RWPE2 (cell line): ENCODE results near the gene CHRNA10.
"Not testable (repeated sequence)": the region's sequence is repeated elsewhere in the genome, so short reads cannot be mapped to it uniquely, and the experiment has no call there.

Experiments used
- ATAC-seq: fragments of 200-7000 bp; cut with Tn5 transposase; 3 replicates; pipeline ENCODE4 v1.9.1; 2021; ENCODE audit warnings: low read depth
- DNase-seq: peaks from one replicate; pipeline ENCODE4 v3.0.0-alpha.2; 2020; ENCODE audit warnings: low spot score
- H3K27ac ChIP-seq: fragments of 450-650 bp; 2 replicates; pipeline ENCODE4 v1.5.1; 2017; ENCODE audit warnings: mild to moderate bottlenecking; ENCODE audit not compliant: poor library complexity, severe bottlenecking
- H3K27me3 ChIP-seq: fragments of 250-450 bp; sonication (Bioruptor Pico); 2 replicates; pipeline ENCODE4 v1.5.1; 2021; ENCODE audit warnings: mild to moderate bottlenecking, moderate library complexity; ENCODE audit not compliant: insufficient read depth, poor library complexity, severe bottlenecking
- H3K36me3 ChIP-seq: fragments of 250-450 bp; sonication (Bioruptor Pico); 2 replicates; pipeline ENCODE4 v1.5.1; 2020; ENCODE audit warnings: low read depth, mild to moderate bottlenecking, moderate library complexity
- H3K4me1 ChIP-seq: fragments of 250-450 bp; sonication (Bioruptor Pico); 2 replicates; pipeline ENCODE4 v1.5.1; 2021; ENCODE audit warnings: mild to moderate bottlenecking, moderate library complexity; ENCODE audit not compliant: insufficient read depth, poor library complexity, severe bottlenecking
- H3K4me3 ChIP-seq: fragments of 250-450 bp; sonication (Bioruptor Pico); 2 replicates; pipeline ENCODE4 v1.5.1; 2021; ENCODE audit warnings: mild to moderate bottlenecking, moderate library complexity; ENCODE audit not compliant: severe bottlenecking
- H3K9me3 ChIP-seq: fragments of 250-450 bp; sonication (Bioruptor Pico); 2 replicates; pipeline ENCODE4 v1.5.1; 2021; ENCODE audit warnings: mild to moderate bottlenecking, moderate library complexity; ENCODE audit not compliant: severe bottlenecking
- TF ChIP-seq, protein P1 (sequence below): fragments of 450-650 bp; IDR thresholded peaks from one replicate; pipeline ENCODE4 v1.5.1; 2017; ENCODE audit warnings: mild to moderate bottlenecking, moderate library complexity; ENCODE audit not compliant: poor library complexity, severe bottlenecking

Gene CHRNA10

DNA sequence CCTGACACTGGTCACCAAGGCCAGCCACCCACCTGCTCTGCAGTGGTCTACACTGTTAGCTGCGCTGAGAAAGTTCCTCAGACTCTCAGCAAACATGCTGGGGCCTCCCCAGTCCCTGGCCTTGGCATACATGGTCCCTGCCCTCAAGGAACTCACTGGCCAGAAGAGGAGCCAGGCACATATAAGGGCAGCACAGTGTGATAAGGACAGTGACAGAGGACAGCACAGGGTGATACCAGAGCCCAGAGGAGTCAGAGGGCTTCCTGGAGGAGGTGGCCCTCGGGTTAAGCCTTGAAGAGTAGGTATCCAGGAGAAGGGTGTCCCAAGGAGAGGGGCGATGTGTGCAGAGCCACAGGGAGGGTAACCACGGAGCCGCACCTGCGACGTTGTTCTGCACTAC lies 25.6 kb downstream of the CHRNA10 start:
- TF ChIP-seq, protein P1, sequence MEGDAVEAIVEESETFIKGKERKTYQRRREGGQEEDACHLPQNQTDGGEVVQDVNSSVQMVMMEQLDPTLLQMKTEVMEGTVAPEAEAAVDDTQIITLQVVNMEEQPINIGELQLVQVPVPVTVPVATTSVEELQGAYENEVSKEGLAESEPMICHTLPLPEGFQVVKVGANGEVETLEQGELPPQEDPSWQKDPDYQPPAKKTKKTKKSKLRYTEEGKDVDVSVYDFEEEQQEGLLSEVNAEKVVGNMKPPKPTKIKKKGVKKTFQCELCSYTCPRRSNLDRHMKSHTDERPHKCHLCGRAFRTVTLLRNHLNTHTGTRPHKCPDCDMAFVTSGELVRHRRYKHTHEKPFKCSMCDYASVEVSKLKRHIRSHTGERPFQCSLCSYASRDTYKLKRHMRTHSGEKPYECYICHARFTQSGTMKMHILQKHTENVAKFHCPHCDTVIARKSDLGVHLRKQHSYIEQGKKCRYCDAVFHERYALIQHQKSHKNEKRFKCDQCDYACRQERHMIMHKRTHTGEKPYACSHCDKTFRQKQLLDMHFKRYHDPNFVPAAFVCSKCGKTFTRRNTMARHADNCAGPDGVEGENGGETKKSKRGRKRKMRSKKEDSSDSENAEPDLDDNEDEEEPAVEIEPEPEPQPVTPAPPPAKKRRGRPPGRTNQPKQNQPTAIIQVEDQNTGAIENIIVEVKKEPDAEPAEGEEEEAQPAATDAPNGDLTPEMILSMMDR, result no peak
- H3K4me1 ChIP-seq, result no peaks in the 10 kb centered on the region
- no peak for DNase-seq
- H3K4me3 ChIP-seq, result no peak overlapping the region
- ATAC-seq, result no peak
- H3K36me3 ChIP-seq, result no peaks in the 10 kb centered on the region
- no peak overlapping the region for H3K27ac ChIP-seq
- H3K9me3 ChIP-seq, result no peaks in the 10 kb centered on the region
- H3K27me3 ChIP-seq, result peaks cover 10% of the 10 kb centered on the region

DNA sequence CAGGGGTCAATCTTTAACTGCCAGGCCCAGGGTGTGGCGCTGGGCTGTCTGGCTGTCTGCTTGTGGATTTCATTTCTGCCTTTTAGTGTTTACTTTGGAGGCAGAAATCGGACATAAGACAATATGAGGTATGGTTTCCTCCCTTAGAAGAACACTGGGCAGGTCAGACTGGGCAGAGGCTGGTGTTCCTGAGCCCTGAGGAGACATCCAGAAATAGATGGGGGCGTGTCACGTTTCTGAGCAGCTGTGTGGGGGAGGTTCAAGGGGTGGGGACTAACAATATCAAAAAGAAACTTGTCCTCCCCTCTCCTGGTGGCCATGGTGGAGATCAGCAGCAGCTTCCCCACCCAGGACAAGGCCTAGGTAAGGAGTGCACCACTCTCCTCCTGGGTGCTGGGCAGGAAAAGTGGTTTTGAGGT lies 26.4 kb downstream of the CHRNA10 start, which contains the start of gene ART1:
Gene ART1, plus strand, starts transcription at position 312 of the 419 bp plus-strand sequence. CDS start 14,086 bp downstream, outside the sequence.
- ATAC-seq, result no peak
- Histone ChIP-seq H3K4me3 (no peak within 1 kb of the TSS), H3K4me1 (no peaks in the 10 kb centered on the region), H3K9me3 (no peaks in the 10 kb centered on the region), H3K27me3 (peaks cover 10% of the 10 kb centered on the region), H3K36me3 (no peaks in the 10 kb centered on the region), H3K27ac (no peak within 1 kb of the TSS)
- TF ChIP-seq, protein P1, result no peak
- DNase-seq, result no peak

DNA sequence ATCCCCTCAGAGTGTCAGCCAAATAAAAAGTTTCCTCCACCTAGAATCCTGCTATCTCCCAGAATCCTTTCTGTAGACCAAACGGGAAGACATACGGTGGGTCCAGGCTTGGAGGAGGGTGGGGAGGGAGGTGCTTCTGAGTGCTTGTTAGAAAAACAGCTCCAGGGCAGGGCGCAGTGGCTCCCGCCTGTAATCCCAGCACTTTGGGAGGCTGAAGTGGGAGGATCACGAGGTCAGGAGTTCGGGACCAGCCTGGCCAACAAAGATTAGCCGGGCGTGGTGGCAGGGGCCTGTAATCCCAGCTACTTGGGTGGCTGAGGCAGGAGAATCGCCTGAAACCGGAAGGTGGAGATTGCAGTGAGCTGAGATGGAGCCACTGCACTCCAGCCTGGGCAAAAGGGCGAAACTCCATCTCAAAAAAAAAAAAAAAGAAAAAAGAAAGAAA lies 28.1 kb downstream of the CHRNA10 start:
- not testable (repeated sequence) for DNase-seq, H3K4me1 ChIP-seq, H3K27ac ChIP-seq, ATAC-seq, H3K9me3 ChIP-seq, H3K27me3 ChIP-seq, H3K4me3 ChIP-seq, H3K36me3 ChIP-seq

DNA sequence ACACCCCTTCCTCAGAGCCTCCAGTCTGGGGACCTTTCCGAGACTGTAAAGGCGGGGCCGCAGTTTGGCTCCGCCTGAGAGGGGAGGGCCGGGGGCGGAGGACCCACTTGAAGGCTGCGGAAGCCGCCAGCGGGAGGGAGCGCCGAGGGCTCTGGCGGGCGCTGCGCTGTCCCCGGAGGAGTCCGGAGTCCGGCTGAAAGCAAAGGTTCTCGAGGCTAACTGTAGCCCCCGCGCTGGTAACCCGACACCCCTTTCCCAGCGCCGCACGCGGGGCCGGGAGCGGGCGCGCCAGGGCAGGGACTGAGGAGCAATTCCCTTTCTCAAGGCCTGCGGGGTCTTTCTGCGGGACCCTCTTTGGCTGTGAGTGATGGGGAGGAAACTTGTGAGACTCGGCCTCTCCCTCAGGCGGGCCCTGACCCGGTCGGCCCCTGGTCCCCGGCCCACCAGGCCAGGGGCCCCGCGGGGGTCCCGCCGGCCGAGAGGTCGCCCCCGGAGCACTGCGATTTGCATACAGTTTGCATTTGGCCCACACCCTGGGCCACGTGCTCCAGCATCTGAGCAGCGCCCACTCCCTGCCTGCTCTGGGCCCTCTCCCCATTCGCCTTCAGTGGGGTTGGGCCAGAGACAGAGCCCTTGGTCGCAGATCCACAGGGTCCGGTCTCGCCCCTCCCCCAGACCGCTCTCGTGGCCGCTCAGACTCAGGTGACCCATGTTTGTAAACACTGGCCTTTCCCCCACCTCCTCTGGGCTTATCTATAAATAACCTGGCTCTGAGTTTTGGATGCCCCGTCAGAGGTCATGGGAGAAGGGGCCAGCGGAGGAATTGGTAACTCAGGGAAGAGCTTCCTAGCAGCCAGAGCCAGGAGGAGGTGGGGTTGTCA lies 28.9 kb downstream of the CHRNA10 start:
- no peak for DNase-seq
- no peaks in the 10 kb centered on the region for H3K36me3 ChIP-seq
- H3K4me1 ChIP-seq, result no peaks in the 10 kb centered on the region
- ATAC-seq, result peak; percentile 89
- H3K4me3 ChIP-seq, result peak overlapping the region; percentile 32
- H3K9me3 ChIP-seq, result no peaks in the 10 kb centered on the region
- TF ChIP-seq, protein P1, result no peak
- no peak overlapping the region for H3K27ac ChIP-seq
- H3K27me3 ChIP-seq, result no peaks in the 10 kb centered on the region

DNA sequence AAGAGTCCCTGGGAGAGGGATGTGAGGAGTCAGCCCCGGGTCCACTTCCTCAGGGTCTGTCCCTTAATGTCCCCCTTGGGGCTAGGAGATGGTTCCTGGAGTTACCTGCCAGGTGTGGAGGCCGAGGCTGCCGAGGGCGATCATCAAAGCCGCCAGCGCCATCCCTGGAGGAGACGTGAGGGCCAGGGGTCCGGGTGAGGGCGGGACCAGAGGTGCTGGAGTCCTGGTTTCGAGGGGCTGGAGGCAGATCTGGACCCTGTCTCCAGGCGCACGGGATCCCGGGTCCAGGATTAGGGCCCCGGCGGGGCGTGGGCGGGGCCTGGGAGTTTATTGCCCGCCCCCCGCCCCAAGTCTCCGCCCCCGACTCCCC lies 29.5 kb downstream of the CHRNA10 start, which contains the start of gene ART5:
Gene ART5, minus strand, starts transcription at position 292 of the 370 bp plus-strand sequence. Its CDS starts 130 bp downstream, at position 162.
- TF ChIP-seq, protein P1, result no peak
- H3K9me3 ChIP-seq, result no peaks in the 10 kb centered on the region
- no peaks in the 10 kb centered on the region for H3K27me3 ChIP-seq
- H3K4me1 ChIP-seq, result no peaks in the 10 kb centered on the region
- no peak within 1 kb of the TSS for H3K27ac ChIP-seq
- no peak for ATAC-seq
- no peak for DNase-seq
- H3K36me3 ChIP-seq, result no peaks in the 10 kb centered on the region
- H3K4me3 ChIP-seq, result peak within 1 kb of the TSS; percentile 32
